ENCODE results near the gene NPW.

Gene NPW

GRCh38 chr16:2054543-2055245, 35.1 kb downstream of the NPW start:
- peak; percentile 91 to 95 for DNase-seq

GRCh38 chr16:2056077-2056476, 36.5 kb downstream of the NPW start:
- DNase-seq, result no peak

- no peak for DNase-seq
Measured at GRCh38 chr16:2056681-2057407, 37.3 kb downstream of the NPW start.

GRCh38 chr16:2057438-2057837, 37.9 kb downstream of the NPW start:
- DNase-seq, result no peak

- no peak for DNase-seq
Measured at GRCh38 chr16:2058420-2058819, 38.8 kb downstream of the NPW start.

- DNase-seq, result no peak
Measured at GRCh38 chr16:2058872-2059271, 39.3 kb downstream of the NPW start.

- DNase-seq, result no peak
Measured at GRCh38 chr16:2060346-2060745, 40.8 kb downstream of the NPW start.

- DNase-seq, result no peak
Measured at GRCh38 chr16:2061023-2061422, 41.4 kb downstream of the NPW start.

GRCh38 chr16:2061526-2061925, 41.9 kb downstream of the NPW start:
- no peak for DNase-seq

- DNase-seq, result no peak
Measured at GRCh38 chr16:2062801-2063200, 43.2 kb downstream of the NPW start.

- no peak for DNase-seq
Measured at GRCh38 chr16:2063861-2064260, 44.3 kb downstream of the NPW start.

- DNase-seq, result no peak
Measured at GRCh38 chr16:2064368-2064945, 44.9 kb downstream of the NPW start.

GRCh38 chr16:2066139-2066538, 46.6 kb downstream of the NPW start:
- no peak for DNase-seq
